Astrocyte of the spinal cord (primary cell): ENCODE results near the gene GALNT4.

Experiments used
- DNase-seq: peaks from one replicate; pipeline ENCODE4 v3.0.0; 2011; ENCODE audit warnings: low read depth, low spot score
- H3K4me3 ChIP-seq: 2 replicates; pipeline ENCODE4 v1.5.1; 2011; ENCODE audit warnings: low read depth, mild to moderate bottlenecking, low read length, moderate library complexity
- in situ Hi-C: cut with HindIII; loops from 2 replicates; pipeline ENCODE4 v1.10.0; 2017; ENCODE audit warnings: low sequenced_read_pairs
- TF ChIP-seq, protein P1 (sequence below): IDR thresholded peaks from 2 replicates; pipeline ENCODE4 v1.5.1; 2012; ENCODE audit warnings: low read depth, mild to moderate bottlenecking, low read length, inconsistent platforms

GALNT4 gene

DNA sequence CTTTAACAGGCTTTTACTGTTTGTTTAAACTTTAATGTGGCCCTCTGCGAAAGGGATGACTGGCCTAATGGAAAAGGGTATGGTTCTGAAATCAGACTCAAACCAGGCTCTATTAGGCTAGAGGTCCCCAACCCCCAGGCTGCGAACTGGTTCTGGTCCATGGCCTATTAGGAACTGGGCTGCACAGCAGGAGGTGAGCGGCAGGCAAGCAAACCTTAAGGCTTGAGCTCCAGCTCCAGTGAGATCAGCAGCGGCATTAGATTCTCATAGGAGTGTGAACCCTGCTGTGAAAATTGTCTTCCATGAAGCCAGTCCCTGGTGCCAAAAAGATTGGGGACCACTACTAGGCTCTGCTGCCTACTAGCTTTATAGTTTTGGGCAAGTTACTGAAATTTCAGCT is 11.1 kb downstream of the GALNT4 start:
- no peak for DNase-seq
- TF ChIP-seq, protein P1, sequence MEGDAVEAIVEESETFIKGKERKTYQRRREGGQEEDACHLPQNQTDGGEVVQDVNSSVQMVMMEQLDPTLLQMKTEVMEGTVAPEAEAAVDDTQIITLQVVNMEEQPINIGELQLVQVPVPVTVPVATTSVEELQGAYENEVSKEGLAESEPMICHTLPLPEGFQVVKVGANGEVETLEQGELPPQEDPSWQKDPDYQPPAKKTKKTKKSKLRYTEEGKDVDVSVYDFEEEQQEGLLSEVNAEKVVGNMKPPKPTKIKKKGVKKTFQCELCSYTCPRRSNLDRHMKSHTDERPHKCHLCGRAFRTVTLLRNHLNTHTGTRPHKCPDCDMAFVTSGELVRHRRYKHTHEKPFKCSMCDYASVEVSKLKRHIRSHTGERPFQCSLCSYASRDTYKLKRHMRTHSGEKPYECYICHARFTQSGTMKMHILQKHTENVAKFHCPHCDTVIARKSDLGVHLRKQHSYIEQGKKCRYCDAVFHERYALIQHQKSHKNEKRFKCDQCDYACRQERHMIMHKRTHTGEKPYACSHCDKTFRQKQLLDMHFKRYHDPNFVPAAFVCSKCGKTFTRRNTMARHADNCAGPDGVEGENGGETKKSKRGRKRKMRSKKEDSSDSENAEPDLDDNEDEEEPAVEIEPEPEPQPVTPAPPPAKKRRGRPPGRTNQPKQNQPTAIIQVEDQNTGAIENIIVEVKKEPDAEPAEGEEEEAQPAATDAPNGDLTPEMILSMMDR = no peak
- no peak overlapping the region for H3K4me3 ChIP-seq
- in situ Hi-C loops = no loop called here

DNA sequence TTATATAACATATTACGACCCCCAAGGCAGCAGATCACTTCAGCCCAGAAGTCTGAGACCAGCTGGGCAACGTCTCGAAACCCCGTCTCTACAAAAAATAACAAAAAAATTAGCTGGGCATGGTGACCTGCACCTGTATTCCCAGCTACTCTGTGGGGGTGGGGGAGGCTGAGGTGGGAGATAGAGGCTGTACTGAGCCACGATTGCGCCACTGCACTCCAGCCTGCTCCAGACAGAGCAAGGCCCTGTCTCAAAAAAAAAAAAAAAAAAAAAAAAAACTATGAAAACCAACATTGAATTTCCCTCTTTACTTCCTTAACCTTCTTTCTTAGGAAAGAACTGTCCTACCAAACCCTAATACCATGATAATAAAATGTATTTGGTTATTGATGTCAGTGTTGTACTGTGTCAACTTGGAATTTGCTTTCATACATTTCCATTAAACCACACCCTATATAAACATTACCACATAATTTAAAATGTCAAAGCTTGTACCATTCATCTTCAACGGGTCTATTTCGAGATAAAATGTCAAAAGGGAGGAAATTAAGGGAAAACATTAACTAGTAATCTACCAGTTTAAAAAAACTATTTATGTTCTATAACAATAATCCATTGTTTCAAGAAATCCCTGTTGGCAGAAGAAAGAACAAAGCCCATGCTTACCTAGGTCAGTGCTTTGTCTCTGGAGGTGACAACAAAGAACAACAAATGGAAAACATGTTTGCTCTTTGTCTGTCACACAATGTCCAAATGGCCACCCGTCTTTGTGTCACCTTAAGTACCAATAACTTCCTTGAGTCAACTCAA is 17.4 kb downstream of the GALNT4 start:
- H3K4me3 ChIP-seq = no peak overlapping the region
- in situ Hi-C loops = no loop called here
- TF ChIP-seq, protein P1 = no peak
- DNase-seq = no peak

GRCh38 chr12:89506050-89506449 is 18.5 kb downstream of the GALNT4 start:
- in situ Hi-C loops = no loop called here
- TF ChIP-seq, protein P1 = no peak
- H3K4me3 ChIP-seq = no peak overlapping the region
- no peak for DNase-seq

GRCh38 chr12:89504560-89505346 is 19.8 kb downstream of the GALNT4 start:
- H3K4me3 ChIP-seq = no peak overlapping the region
- in situ Hi-C loops = no loop called here
- no peak for DNase-seq
- TF ChIP-seq, protein P1 = no peak

DNA sequence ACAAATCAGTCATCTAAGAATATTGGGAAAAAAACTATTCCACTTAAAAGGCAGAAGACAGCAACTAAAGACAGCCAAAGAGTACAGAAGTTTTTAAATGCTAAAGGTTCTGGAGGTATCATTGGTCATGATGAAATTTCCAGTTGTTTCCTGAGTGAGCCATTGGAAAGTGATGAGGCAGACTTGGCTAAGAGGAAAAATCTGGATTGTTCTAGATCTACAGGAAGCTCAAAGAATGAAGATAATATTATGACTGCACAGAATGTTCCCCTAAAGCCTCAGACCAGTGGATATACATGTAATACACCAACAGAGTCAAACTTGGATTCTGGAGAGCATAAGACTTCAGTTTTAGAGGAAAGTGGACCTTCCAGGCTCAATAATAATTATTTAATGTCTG is 22.8 kb downstream of the GALNT4 start:
- in situ Hi-C loops = no loop called here
- TF ChIP-seq, protein P1 = no peak
- no peak for DNase-seq
- H3K4me3 ChIP-seq = no peak overlapping the region

- no peak for DNase-seq
- TF ChIP-seq, protein P1 = no peak
- in situ Hi-C loops = no loop called here
- H3K4me3 ChIP-seq = no peak overlapping the region
Observed at GRCh38 chr12:89499857-89500256, 24.7 kb downstream of the GALNT4 start.
